ENCODE measurements around the gene SSUH2. TPM values are rescaled to one million over a fixed set of nuclear protein-coding genes. Genes with fewer than 3 reads are reported as not detected.

The SSUH2 gene
- total RNA-seq, 4 donors from 2014 or later, result 0.13 to 0.19 TPM; not detected in 2

DNA sequence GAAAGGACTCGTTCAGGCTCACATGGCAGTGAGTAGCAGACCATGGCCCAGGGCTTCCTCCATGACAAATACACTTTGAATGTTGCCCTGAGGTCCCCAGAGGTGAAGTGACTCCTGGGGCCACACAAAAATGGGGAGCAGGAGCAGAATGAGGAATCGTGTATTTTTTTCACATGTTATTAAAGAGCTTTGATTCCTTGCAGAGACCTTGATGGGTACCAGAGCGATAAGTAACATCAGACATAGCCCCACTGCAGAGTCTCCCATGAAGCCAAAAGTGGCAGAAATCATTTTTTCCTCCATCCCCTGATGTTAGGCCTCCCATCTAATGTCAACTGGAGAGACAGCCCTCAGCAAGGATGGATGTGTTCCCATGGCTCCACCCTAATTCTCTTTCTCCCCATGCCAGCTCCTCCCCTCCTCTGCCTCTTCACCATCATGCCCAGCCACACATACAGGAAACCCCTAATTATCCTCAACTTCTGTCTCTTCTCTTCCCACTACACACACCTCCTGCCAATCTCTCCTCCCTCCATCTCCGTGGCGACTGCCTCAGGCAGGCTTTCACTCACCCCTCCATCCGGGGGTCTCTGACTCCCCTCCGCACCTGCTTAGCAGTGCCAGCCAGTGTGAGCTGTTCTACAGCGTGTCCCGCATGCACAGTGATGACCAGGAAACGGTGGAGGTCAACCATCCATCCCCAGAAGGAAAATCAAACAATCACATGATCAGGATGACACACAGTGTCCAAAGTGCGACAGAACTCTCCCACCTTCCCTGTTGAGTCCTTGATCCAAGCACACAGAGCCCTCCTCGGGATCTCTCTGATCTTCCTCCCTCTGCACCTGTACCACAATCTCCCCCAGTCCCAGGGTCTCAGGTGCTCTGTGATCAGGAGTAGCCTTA lies 7.1 kb upstream of the SSUH2 start:
- no peak for DNase-seq
- H3K9me3 ChIP-seq, result no peaks in the 10 kb centered on the region

DNA sequence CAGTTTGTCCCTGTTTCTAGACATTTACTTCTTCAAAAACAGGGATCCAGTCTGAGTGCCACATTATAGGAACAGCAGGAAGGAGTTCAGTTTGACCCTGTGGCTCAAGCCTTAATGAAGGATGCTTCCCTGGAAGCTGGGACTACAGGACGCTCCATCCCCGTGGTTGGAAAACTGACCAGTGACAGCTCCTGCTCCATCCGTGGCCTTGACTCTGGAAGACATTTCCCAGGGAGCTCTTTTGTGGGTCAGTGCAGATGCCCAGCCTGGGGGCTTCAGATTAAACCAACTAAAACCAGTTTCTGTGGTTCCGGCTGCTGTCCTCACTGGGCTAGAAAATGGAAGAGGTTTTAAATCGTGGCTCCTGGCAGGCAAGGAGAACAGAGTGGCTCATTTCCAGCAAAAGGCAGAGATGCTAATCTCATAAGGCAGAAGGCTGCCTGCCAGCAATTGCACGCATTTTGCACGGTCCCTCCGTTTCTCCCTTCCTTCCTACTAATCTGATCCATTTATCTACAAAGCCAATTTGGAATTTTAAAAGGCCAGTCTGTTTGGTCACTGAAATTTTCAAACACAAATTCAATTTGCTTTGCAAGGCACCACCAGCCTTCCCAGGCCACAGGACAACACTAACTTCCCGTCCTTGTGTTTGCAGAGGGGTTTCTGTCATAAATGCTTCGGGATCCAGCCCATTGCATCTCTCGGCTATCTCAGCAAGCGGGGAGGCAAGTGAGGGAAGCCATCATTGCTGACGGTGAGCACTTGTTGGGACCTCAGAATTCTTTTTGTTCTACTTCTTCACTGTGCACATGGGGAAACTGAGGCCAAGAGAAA lies 6.2 kb upstream of the SSUH2 start:
- H3K9me3 ChIP-seq, result no peaks in the 10 kb centered on the region
- no peak for DNase-seq
- intact Hi-C loops (cut with DNase I), result no loop called here
- H3K27me3 ChIP-seq, result peaks cover 0 to 16% (median 0%) of the 10 kb centered on the region in 4 donors
- no peak for TF ChIP-seq POLR2A (IDR thresholded peaks at IDR 0.05)
- TF ChIP-seq, protein P1, sequence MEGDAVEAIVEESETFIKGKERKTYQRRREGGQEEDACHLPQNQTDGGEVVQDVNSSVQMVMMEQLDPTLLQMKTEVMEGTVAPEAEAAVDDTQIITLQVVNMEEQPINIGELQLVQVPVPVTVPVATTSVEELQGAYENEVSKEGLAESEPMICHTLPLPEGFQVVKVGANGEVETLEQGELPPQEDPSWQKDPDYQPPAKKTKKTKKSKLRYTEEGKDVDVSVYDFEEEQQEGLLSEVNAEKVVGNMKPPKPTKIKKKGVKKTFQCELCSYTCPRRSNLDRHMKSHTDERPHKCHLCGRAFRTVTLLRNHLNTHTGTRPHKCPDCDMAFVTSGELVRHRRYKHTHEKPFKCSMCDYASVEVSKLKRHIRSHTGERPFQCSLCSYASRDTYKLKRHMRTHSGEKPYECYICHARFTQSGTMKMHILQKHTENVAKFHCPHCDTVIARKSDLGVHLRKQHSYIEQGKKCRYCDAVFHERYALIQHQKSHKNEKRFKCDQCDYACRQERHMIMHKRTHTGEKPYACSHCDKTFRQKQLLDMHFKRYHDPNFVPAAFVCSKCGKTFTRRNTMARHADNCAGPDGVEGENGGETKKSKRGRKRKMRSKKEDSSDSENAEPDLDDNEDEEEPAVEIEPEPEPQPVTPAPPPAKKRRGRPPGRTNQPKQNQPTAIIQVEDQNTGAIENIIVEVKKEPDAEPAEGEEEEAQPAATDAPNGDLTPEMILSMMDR (IDR thresholded peaks at IDR 0.05), result no peak
- H3K4me3 ChIP-seq, result no peak overlapping the region
- no peaks in the 10 kb centered on the region for H3K36me3 ChIP-seq
- no peak overlapping the region for H3K27ac ChIP-seq
- WGBS, 2 donors, result 47 to 49% methylated on average over 12 to 13 of the region's 13 CpGs
- H3K4me1 ChIP-seq, result no peaks in the 10 kb centered on the region

More for the DNA sequence above, 7.1 kb upstream of the SSUH2 start:
- Histone ChIP-seq H3K4me3 (no peak overlapping the region), H3K4me1 (no peaks in the 10 kb centered on the region), H3K27me3 (peaks cover 0 to 16% (median 0%) of the 10 kb centered on the region in 4 donors), H3K27ac (no peak overlapping the region), H3K36me3 (no peaks in the 10 kb centered on the region)
- intact Hi-C loops (cut with DNase I), result no loop called here
- WGBS, 2 donors, result 76 to 83% methylated on average over 11 to 12 of the region's 12 CpGs
- TF ChIP-seq, protein P1 (IDR thresholded peaks at IDR 0.05), result no peak
- TF ChIP-seq POLR2A (IDR thresholded peaks at IDR 0.05), result no peak

DNA sequence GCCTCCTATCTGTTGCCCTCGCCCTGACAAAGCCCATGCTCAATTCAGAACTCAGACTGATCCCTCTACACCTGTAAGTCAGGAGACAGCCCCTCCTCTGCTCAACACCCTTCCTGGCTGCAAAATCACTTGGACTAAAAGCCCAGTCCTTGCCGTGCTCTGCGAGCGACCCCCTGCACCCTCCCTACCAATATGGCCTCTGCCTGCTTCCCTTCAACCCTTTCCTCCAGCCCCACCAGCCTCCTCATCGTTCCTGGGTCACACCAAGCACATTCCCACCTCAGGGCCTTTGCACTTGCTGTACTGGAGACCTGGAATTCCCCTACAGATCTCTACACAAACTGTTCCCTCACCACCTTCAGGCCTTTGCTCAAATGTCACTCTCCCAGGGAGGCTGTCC lies 5.2 kb upstream of the SSUH2 start:
- intact Hi-C loops (cut with DNase I), result no loop called here
- 63 to 74% methylated on average over 5 of the region's 5 CpGs for WGBS, 2 donors
- Histone ChIP-seq H3K9me3 (no peaks in the 10 kb centered on the region), H3K4me3 (no peak overlapping the region), H3K36me3 (no peaks in the 10 kb centered on the region), H3K27me3 (peaks cover 0 to 20% (median 0%) of the 10 kb centered on the region in 4 donors), H3K27ac (no peak overlapping the region), H3K4me1 (no peaks in the 10 kb centered on the region)
- no peak for DNase-seq
- no peak for TF ChIP-seq POLR2A (IDR thresholded peaks at IDR 0.05)
- TF ChIP-seq, protein P1 (IDR thresholded peaks at IDR 0.05), result no peak

DNA sequence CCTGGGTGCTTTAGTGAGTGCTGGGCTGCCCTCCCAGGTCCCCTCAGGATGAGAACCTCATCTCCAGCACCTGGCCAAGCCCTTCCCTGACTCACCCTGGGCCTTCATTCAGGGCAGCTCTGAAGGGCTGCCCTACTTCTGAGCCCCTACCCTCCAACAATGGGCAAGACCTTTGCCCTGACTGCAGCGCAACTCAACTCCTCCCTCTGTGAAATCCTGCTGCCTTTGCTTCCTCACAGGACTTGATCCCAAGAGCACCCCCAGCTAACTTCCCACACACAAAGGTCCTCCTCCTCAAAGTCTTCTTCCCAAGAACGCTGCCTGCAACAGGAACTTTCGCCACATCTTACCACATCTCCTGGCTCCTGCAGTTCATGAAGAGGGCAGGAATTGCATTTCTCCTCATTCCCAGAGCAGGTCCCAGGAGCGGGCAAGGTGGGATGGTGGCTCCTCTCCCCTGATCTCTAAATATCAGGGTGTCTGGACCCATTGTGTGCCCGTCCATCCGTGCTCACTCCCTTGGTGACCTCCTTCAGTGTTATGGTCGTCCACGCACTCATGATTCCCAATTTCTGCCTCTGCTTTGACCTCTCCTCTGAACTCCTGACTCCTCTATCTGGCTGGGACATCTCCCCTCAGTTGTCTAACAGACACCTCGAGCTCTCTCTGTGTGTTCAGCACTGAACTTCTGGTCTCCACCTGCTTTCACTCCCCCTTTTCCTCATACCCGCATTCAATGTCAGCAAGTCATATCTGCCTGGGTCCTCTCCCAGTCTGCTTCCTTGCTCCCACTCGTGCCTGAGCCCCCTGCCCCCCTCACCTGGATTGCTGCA lies 4.5 kb upstream of the SSUH2 start:
- DNase-seq, result no peak
- Histone ChIP-seq H3K9me3 (no peaks in the 10 kb centered on the region), H3K27me3 (peaks cover 0 to 24% (median 0%) of the 10 kb centered on the region in 4 donors), H3K4me1 (no peaks in the 10 kb centered on the region), H3K27ac (no peak overlapping the region), H3K36me3 (no peaks in the 10 kb centered on the region), H3K4me3 (no peak overlapping the region)
- TF ChIP-seq POLR2A (IDR thresholded peaks at IDR 0.05), result no peak
- TF ChIP-seq, protein P1 (IDR thresholded peaks at IDR 0.05), result no peak
- WGBS, 2 donors, result 80 to 87% methylated on average over 11 of the region's 11 CpGs
- intact Hi-C loops (cut with DNase I), result no loop called here

Measured in esophagus squamous epithelium (tissue), 5 donors.